ENCODE measurements around the gene KHDC3L. TPM values are rescaled to one million over a fixed set of nuclear protein-coding genes. Genes with fewer than 3 reads are reported as not detected.

Gene KHDC3L
- total RNA-seq, 1 experiment from 2014 or later: not detected

- no TSS peak for BruUV-seq (replicated peaks)
- no peaks in the 10 kb centered on the region for H3K36me3 Mint-ChIP-seq (ENCODE audit: insufficient read depth, unreplicated experiment)
- ChIA-PET POLR2A (no interaction called here), CTCF (interaction anchor here (0.6 to 0.9 kb wide), 2 partner anchors 22 to 40 kb away, joined by 3 to 8 read pairs; no protein-coding TSS in a partner anchor)
- intact Hi-C loops (cut with micrococcal nuclease): no loop called here
- no peak for DNase-seq (ENCODE audit: unreplicated experiment)
- no peak overlapping the region for H3K4me3 Mint-ChIP-seq (ENCODE audit: unreplicated experiment)
- no peak for TF ChIP-seq CTCF (IDR thresholded peaks at IDR 0.05; ENCODE audit: unreplicated experiment)
- H3K9me3 Mint-ChIP-seq (ENCODE audit: unreplicated experiment): no peaks in the 10 kb centered on the region
- peaks cover 11% of the 10 kb centered on the region for H3K27me3 Mint-ChIP-seq (ENCODE audit: insufficient read depth, unreplicated experiment)
- no peaks in the 10 kb centered on the region for H3K4me1 Mint-ChIP-seq (ENCODE audit: insufficient read depth, unreplicated experiment)
- no peak overlapping the region for H3K27ac Mint-ChIP-seq (ENCODE audit: low read depth, unreplicated experiment)
Observed at GRCh38 chr6:73349311-73349710, 13.1 kb upstream of the KHDC3L start.

GRCh38 chr6:73353636-73354593, 8.5 kb upstream of the KHDC3L start, which contains the start of gene DPPA5:
Gene DPPA5, minus strand, starts transcription at chr6:73354276. Its CDS starts 51 bp downstream, at chr6:73354225.
- no peak within 1 kb of the TSS for H3K27ac Mint-ChIP-seq (ENCODE audit: low read depth, unreplicated experiment)
- H3K36me3 Mint-ChIP-seq (ENCODE audit: insufficient read depth, unreplicated experiment): no peaks in the 10 kb centered on the region
- H3K4me1 Mint-ChIP-seq (ENCODE audit: insufficient read depth, unreplicated experiment): no peaks in the 10 kb centered on the region
- DNase-seq (ENCODE audit: unreplicated experiment): no peak
- intact Hi-C loops (cut with micrococcal nuclease): no loop called here
- H3K4me3 Mint-ChIP-seq (ENCODE audit: unreplicated experiment): no peak within 1 kb of the TSS
- TF ChIP-seq CTCF (IDR thresholded peaks at IDR 0.05; ENCODE audit: unreplicated experiment): no peak
- no peaks in the 10 kb centered on the region for H3K9me3 Mint-ChIP-seq (ENCODE audit: unreplicated experiment)
- H3K27me3 Mint-ChIP-seq (ENCODE audit: insufficient read depth, unreplicated experiment): no peaks in the 10 kb centered on the region
- ChIA-PET CTCF (interaction anchor here (1.1 to 1.8 kb wide), 2 partner anchors 28 to 29 kb away, joined by 5 to 11 read pairs; no protein-coding TSS in a partner anchor), POLR2A (interaction anchor here (1.3 kb wide), 1 partner anchor 35 kb away, joined by 4 read pairs; no protein-coding TSS in a partner anchor)
- no TSS peak for BruUV-seq (replicated peaks)

GRCh38 chr6:73362869-73363536, 545 bp downstream of the KHDC3L start:
- BruUV-seq (replicated peaks): no TSS peak
- no peaks in the 10 kb centered on the region for H3K4me1 Mint-ChIP-seq (ENCODE audit: insufficient read depth, unreplicated experiment)
- H3K36me3 Mint-ChIP-seq (ENCODE audit: insufficient read depth, unreplicated experiment): no peaks in the 10 kb centered on the region
- no peak overlapping the region for H3K4me3 Mint-ChIP-seq (ENCODE audit: unreplicated experiment)
- H3K27ac Mint-ChIP-seq (ENCODE audit: low read depth, unreplicated experiment): no peak overlapping the region
- no peak for DNase-seq (ENCODE audit: unreplicated experiment)
- TF ChIP-seq CTCF (IDR thresholded peaks at IDR 0.05; ENCODE audit: unreplicated experiment): no peak
- intact Hi-C loops (cut with micrococcal nuclease): no loop called here
- ChIA-PET POLR2A (no interaction called here), CTCF (no interaction called here)
- no peaks in the 10 kb centered on the region for H3K27me3 Mint-ChIP-seq (ENCODE audit: insufficient read depth, unreplicated experiment)
- no peaks in the 10 kb centered on the region for H3K9me3 Mint-ChIP-seq (ENCODE audit: unreplicated experiment)

- no TSS peak for BruUV-seq (replicated peaks)
- intact Hi-C loops (cut with micrococcal nuclease): no loop called here
- no peak for DNase-seq (ENCODE audit: unreplicated experiment)
- no peaks in the 10 kb centered on the region for H3K36me3 Mint-ChIP-seq (ENCODE audit: insufficient read depth, unreplicated experiment)
- no peak for TF ChIP-seq CTCF (IDR thresholded peaks at IDR 0.05; ENCODE audit: unreplicated experiment)
- H3K9me3 Mint-ChIP-seq (ENCODE audit: unreplicated experiment): no peaks in the 10 kb centered on the region
- ChIA-PET CTCF (no interaction called here), POLR2A (no interaction called here)
- H3K4me1 Mint-ChIP-seq (ENCODE audit: insufficient read depth, unreplicated experiment): no peaks in the 10 kb centered on the region
- no peaks in the 10 kb centered on the region for H3K27me3 Mint-ChIP-seq (ENCODE audit: insufficient read depth, unreplicated experiment)
- no peak overlapping the region for H3K4me3 Mint-ChIP-seq (ENCODE audit: unreplicated experiment)
- no peak overlapping the region for H3K27ac Mint-ChIP-seq (ENCODE audit: low read depth, unreplicated experiment)
Observed at GRCh38 chr6:73363537-73363875, 1.0 kb downstream of the KHDC3L start.

Data from MCF 10A (cell line).